ENCODE results near the gene CEP162.
"Not testable (repeated sequence)": the region's sequence is repeated elsewhere in the genome, so short reads cannot be mapped to it uniquely, and the experiment has no call there.

The CEP162 gene

DNA sequence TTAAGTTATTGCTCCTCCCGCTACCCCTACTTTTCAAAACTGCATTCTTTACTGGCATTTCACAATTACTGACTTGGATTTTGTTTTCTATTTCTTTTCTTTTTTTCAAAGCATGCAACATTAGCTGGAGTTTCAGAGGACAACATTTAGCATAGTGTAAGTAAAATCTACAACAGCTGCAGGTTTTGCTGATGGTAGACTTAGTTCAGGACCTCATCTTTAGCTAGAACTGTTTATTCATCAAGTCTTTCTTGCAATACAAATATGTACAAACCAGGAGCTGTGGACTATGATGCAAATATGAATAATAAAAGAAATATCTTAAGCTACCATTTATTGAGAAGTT is 728 bp upstream of the CEP162 start:
- no peak for DNase-seq

GRCh38 chr6:84227044-84227433 is 404 bp downstream of the CEP162 start:
- no peak for DNase-seq

DNA sequence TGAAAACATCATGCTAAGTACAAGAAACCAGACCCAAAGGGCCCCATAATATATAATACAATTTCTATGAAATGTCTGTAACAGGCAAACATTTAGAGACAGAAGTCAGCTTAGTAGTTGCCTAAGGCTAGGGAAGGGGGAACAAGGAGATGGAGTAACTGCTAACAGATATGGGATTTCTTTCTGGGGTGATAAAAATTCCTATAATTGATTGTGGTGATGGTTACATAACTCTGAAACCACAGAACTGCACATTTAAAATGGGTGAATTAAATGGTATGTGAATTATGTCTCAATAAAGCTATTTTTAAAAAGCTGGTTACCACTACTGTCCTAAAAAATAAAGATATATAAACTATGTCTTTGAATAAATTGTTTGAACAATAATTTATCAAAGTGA is 3.2 kb downstream of the CEP162 start:
- DNase-seq = no peak

DNA sequence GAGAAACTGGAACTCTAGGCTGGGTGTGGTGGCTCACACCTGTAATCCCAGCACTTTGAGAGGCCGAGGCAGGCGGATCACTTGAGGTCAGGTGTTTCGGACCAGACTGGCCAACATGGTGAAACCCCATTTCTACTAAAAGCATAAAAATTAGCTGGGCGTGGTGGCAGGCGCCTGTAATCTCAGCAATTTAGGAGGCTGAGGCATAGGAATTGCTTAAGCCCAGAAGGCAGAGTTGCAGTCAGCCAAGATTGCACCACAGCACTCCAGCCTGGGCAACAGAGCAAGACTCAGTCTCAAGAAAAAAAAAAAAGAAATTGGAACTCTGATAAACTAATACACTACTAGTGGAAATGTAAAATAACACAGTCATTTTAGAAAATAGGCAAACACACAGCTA is 3.8 kb downstream of the CEP162 start:
- not testable (repeated sequence) for DNase-seq

DNA sequence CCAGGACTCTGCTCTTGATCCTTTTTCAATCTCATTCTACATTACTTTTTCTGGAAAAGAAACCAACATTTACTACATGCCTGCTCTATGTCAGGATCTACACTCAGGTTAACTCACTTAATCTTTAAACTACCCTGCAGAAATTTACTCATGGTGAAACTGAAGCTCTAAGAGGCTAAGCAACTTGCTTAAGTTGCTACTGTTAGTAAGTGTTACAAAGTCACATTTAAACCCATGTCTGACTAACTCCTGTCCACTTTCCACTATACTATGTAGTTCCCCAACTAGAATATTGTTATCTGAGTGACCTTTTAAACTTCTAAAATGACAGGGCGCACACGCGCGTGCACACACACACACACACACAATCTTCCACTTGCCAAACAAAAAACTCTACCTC is 5.0 kb downstream of the CEP162 start:
- no peak for DNase-seq

GRCh38 chr6:84220809-84221409 is 6.5 kb downstream of the CEP162 start:
- DNase-seq = no peak

DNA sequence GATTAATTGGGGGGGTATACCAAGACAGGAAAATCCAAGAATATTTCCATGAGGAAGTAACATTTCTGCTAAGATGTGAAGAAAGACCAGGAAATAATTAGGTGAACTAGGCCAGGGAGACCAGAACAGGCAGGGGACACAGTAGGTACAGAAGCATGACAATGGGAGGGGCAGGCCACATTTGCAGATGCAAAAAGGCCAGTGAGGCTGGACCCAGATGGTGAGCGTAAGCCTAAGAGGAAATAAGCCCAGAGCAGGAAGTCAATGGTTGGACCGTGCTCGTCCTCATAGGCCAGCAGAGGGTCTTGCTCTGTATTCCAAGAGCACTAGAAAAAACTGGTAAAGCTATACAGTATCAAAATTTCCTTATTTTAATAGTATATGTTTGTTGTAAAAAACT is 9.4 kb downstream of the CEP162 start:
- no peak for DNase-seq

DNA sequence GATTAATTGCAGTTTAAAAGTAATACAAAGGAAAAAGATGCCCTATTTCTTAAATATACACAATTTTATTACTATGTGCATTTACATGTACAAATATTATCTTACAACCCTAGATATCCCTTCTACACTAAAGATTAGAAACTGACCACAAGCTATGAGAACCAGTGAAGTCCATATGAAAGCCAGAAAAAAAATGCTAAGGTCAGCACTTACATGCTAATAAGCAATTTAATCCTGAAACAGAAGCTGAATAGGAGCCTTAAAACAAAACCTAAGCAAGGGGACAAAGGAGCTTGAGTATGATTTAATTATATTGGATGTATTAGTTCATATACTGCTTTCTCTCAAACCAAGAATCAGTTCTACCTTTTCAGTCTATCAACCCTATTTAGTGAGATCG is 14.2 kb downstream of the CEP162 start:
- DNase-seq = no peak

- DNase-seq = no peak
These were observed 23.4 kb downstream of the CEP162 start for GRCh38 chr6:84204011-84204410.

GRCh38 chr6:84199987-84200386 is 27.5 kb downstream of the CEP162 start:
- DNase-seq = not testable (repeated sequence)

DNA sequence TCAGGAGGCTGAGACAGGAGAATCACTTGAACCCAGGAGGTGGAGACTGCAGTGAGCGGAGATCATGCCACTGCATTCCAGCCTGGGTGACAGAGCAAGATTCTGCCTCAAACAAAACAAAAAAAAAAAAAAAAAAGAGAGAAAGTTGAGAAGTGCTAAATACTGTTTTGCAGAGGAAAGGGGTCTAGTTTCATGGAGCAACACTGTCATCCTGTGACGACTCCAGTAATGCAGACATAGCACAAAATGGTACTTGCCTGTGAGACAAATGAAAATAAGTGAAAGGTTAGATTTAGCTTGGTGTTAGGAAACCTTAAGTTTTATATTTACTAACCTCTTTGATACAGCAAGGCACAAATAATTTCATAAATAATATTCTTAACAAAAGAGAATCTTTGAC is 29.7 kb downstream of the CEP162 start:
- no peak for DNase-seq

DNA sequence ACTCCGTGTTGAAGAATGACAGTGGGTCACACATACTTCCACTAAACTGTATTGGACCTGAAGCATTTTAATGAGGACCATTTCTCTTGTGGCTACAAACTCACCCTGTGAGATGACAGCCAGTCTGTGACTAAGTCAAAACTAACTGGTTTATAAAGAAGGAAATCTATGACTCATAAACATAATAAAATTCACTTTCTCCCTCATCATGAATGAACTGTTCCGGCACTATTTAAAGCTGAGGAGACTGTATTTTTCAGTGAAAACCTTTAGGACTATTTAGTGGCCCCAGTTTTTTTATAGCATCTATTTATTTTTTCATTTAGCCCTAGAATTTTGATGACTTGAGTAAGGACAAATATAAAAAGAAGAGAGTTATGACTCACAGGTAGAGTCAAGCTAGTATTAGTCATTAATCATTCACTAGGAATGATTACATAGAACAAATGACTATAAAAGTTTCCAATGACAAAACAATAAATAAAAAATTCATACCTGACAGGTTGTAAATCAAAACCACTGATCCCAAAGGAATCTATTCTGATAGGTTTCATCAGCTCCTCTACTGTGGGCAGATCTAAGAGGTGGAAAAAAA is 34.2 kb downstream of the CEP162 start:
- no peak for DNase-seq

- DNase-seq = no peak
These were observed 35.6 kb downstream of the CEP162 start for GRCh38 chr6:84191802-84192201.

DNA sequence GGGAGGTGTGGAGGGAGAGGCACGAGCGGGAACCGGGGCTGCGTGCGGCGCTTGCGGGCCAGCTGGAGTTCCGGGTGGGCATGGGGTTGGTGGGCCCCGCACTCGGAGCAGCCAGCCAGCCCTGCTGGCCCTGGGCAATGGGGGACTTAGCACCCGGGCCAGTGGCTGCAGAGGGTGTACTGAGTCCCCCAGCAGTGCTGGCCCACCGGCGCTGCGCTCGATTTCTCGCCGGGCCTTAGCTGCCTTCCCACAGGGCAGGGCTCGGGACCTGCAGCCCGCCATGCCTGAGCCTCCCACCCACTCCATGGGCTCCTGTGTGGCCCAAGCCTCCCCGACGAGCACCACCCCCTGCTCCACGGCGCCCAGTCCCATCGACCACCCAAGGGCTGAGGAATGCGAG is 38.1 kb downstream of the CEP162 start:
- DNase-seq = not testable (repeated sequence)

- DNase-seq = no peak
These were observed 44.0 kb downstream of the CEP162 start for GRCh38 chr6:84183430-84183829.

GRCh38 chr6:84182001-84182400 is 45.4 kb downstream of the CEP162 start:
- no peak for DNase-seq

DNA sequence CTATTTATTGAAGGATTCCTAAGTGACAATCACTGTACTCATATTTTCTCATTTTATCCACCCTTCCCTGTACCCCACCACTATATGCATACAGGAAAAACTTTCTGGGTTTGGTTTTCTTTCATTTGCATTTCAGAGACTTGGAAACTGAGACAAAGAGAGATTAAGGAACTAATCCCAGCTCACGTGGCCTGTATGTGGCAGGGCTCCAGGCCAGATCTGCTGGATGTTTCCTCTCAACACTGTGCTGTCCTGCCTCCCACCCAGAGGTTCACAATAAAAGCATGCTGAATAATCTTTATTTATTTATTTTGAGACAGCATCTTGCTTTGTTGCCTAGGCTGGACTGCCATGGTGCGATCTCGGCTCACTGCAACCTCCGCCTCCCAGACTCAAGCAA is 50.2 kb downstream of the CEP162 start:
- DNase-seq = no peak

GRCh38 chr6:84172574-84172973 is 54.9 kb downstream of the CEP162 start:
- DNase-seq = no peak

- DNase-seq = no peak
These were observed 55.4 kb downstream of the CEP162 start for GRCh38 chr6:84172080-84172479.

- DNase-seq = no peak
These were observed 60.0 kb downstream of the CEP162 start for GRCh38 chr6:84167457-84167856.

DNA sequence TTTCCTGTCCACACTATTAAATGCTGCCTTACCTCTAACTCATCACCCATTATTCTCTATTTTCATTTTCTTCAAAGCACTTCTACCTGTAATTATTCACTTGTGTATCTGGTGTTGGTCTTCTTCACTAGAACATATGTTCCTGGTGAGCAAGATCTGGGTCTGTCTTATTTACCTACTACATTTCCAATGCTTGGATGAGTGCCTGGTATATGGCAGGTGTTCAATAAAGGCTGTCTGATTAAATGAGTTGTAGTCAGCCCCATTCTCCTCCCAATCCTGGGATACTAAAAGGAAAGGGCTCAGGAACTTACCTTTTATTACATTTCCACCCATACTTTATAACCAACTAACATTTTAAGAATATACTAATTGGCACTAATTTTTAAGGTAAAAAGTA is 61.0 kb downstream of the CEP162 start:
- DNase-seq = no peak

- not testable (repeated sequence) for DNase-seq
These were observed 63.1 kb downstream of the CEP162 start for GRCh38 chr6:84164328-84164727.

- DNase-seq = no peak
These were observed 66.3 kb downstream of the CEP162 start for GRCh38 chr6:84161190-84161589.

DNA sequence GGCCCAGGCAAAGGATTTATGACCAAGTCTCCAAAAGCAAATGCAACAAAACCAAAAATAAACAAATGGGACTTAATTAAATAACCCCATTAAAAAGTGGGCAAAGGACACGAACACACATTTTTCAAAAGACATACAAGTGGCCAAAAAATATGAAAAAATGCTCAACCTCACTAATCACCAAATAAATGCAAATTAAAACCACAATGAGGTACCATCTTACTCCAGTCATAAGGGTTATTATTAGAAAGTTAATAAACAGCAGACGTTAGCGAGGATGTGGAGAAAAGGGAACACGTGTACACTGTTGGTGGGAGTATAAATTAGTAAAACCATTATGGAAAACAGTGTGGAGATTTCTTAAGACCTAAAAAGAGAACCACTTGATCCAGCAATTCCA is 71.1 kb downstream of the CEP162 start:
- DNase-seq = no peak

DNA sequence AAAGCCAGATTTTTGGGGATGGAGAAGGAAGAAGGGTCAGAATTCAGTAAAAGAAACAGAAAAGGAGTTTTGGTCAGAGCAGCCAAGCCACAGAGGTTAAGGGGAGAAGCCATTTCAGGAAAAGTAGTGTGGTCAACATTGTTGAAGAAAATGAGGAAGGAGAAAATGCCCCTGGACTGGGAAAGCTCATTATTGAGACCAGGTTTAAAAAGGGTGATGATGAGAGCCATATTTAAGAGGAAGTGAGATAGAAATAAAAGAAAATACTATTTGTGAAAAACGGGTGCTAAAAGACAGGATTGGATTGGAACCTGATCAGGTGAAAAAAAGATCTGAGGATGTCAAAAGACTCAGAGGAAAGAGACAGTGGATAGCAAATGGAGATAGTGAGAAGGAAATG is 75.8 kb downstream of the CEP162 start:
- DNase-seq = no peak
